Keratinocyte (primary cell): ENCODE measurements around the gene NDUFAF2.

ENCODE experiments used
- CTCF ChIP-seq, 3 experiments: IDR thresholded peaks in 1 of 3; conservative IDR thresholded peaks in 1 of 3; optimal IDR thresholded peaks in 1 of 3; 2 replicates in 2 of 3; 3 replicates in 1 of 3; pipeline versions ENCODE3 to v1.5.1; 2011; ENCODE audit warnings: low read length in 3 of 3, mild to moderate bottlenecking in 3 of 3, moderate library complexity in 2 of 3, control low read depth in 1 of 3, inconsistent platforms in 1 of 3; ENCODE audit not compliant: insufficient read depth in 2 of 3; ENCODE audit errors: extremely low read depth in 1 of 3
- EZH2 ChIP-seq: IDR thresholded peaks from one replicate; pipeline ENCODE4 v1.6.1; 2012; ENCODE audit warnings: inconsistent platforms, mild to moderate bottlenecking, low read length, moderate library complexity

- no peak for TF ChIP-seq CTCF (optimal IDR thresholded peaks at IDR 0.05 in 1 of 3, IDR thresholded peaks at IDR 0.05 in 1 of 3, conservative IDR thresholded peaks at IDR 0.05 in 1 of 3; ENCODE audit: extremely low read depth in 1 of 3, insufficient read depth in 2 of 3, low read length in 3 of 3)
- no peak for TF ChIP-seq EZH2
Observed at GRCh38 chr5:61082516-61083280, 137.7 kb downstream of the NDUFAF2 start.
